ENCODE results near the gene TTC21A. TPM values are rescaled to one million over a fixed set of nuclear protein-coding genes. Genes with fewer than 3 reads are reported as not detected.
A peak's percentile ranks its signal among the peaks of the same experiment; 100 is the strongest.

TTC21A gene
- total and polyA plus RNA-seq, 2 of the 13 experiments (the other 11 are each of a cell fraction or from before 2014, with no cell fraction given) = 0.31 to 1.5 TPM

- TF ChIP-seq ZNF770 (CRISPR knock-in tag; IDR thresholded peaks at IDR 0.05) (no peak), NONO (IDR thresholded peaks at IDR 0.05) (no peak), NONO (CRISPR knock-in tag; conservative IDR thresholded peaks at IDR 0.05) (no peak), MXI1 (IDR thresholded peaks at IDR 0.05; ENCODE audit: borderline replicate concordance, low read depth, low read length) (0 out of 3 replicates have a peak, but pooled peaks have one; percentile 18), MTF2 (CRISPR knock-in tag; IDR thresholded peaks at IDR 0.05; ENCODE audit: borderline replicate concordance) (no peak), NR0B2 (CRISPR knock-in tag; IDR thresholded peaks at IDR 0.05) (no peak), HOXA9 (CRISPR knock-in tag; IDR thresholded peaks at IDR 0.05; ENCODE audit: borderline replicate concordance) (no peak), ZNF740 (CRISPR knock-in tag; IDR thresholded peaks at IDR 0.05) (no peak), ZNF18 (CRISPR knock-in tag; IDR thresholded peaks at IDR 0.05; ENCODE audit: insufficient replicate concordance) (no peak), MNT (IDR thresholded peaks at IDR 0.05) (peak; percentile 77), ZBTB44 (CRISPR knock-in tag; IDR thresholded peaks at IDR 0.05) (no peak), ZNF7 (CRISPR knock-in tag; IDR thresholded peaks at IDR 0.05) (no peak), ZNF207 (IDR thresholded peaks at IDR 0.05; ENCODE audit: borderline replicate concordance) (no peak), ZIK1 (CRISPR knock-in tag; IDR thresholded peaks at IDR 0.05; ENCODE audit: borderline replicate concordance, low read depth) (no peak), SMC3 (IDR thresholded peaks at IDR 0.05; ENCODE audit: low read length) (peak; percentile 84), ZNF501 (CRISPR knock-in tag; IDR thresholded peaks at IDR 0.05) (no peak), FOXK2 (IDR thresholded peaks at IDR 0.05) (no peak), FOSL1 (CRISPR knock-in tag; IDR thresholded peaks at IDR 0.05; ENCODE audit: borderline replicate concordance) (no peak), ZNF331 (CRISPR knock-in tag; IDR thresholded peaks at IDR 0.05) (no peak), CREB1 (IDR thresholded peaks at IDR 0.05) (no peak), CREB1 (CRISPR knock-in tag; IDR thresholded peaks at IDR 0.05) (no peak), AGO1 (IDR thresholded peaks at IDR 0.05; ENCODE audit: low read depth, low read length, poor library complexity, severe bottlenecking) (no peak), TEAD2 (CRISPR knock-in tag; IDR thresholded peaks at IDR 0.05) (no peak), SMARCC2 (IDR thresholded peaks at IDR 0.05) (no peak), ZNF572 (CRISPR knock-in tag; IDR thresholded peaks at IDR 0.05) (no peak)
These were observed 19.1 kb downstream of the TTC21A start (continued) for GRCh38 chr3:39126532-39127071.

All from HepG2 (cell line).